HL-60 (cell line): Measurements from ENCODE around the gene ZNF423.

Experiments
- GABPA ChIP-seq: IDR thresholded peaks from 2 replicates; pipeline ENCODE4 v1.6.1; 2012; ENCODE audit warnings: low read depth
- POLR2AphosphoS5 ChIP-seq: IDR thresholded peaks from 2 replicates; pipeline ENCODE4 v1.6.1; 2012; ENCODE audit warnings: low read depth
- TF ChIP-seq, protein P1 (sequence below): IDR thresholded peaks from one replicate; pipeline ENCODE4 v1.5.1; 2011; ENCODE audit warnings: low read length, control low read depth, inconsistent platforms; ENCODE audit not compliant: insufficient read depth

DNA sequence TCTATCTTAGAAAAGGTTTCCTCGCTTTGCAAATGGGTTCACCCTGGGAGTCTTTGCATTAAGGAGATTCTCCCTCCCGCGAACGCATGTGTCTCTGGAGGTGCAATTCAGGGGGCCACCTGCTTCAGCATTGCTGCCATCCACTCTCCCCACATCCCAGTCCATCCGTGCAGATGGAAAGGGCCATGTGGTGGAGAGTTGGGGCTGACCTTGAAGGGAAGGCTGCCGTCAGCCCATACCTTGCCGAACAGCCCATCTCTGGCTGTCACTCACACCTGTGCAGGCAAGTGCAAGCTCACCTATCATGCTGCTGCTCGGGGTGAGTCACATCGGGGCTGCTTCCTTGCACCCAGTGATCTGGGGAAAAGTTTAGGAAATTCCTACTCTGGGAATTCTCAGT lies 106.1 kb downstream of the ZNF423 start:
- TF ChIP-seq POLR2AphosphoS5 (no peak), GABPA (no peak)
- TF ChIP-seq, protein P1, sequence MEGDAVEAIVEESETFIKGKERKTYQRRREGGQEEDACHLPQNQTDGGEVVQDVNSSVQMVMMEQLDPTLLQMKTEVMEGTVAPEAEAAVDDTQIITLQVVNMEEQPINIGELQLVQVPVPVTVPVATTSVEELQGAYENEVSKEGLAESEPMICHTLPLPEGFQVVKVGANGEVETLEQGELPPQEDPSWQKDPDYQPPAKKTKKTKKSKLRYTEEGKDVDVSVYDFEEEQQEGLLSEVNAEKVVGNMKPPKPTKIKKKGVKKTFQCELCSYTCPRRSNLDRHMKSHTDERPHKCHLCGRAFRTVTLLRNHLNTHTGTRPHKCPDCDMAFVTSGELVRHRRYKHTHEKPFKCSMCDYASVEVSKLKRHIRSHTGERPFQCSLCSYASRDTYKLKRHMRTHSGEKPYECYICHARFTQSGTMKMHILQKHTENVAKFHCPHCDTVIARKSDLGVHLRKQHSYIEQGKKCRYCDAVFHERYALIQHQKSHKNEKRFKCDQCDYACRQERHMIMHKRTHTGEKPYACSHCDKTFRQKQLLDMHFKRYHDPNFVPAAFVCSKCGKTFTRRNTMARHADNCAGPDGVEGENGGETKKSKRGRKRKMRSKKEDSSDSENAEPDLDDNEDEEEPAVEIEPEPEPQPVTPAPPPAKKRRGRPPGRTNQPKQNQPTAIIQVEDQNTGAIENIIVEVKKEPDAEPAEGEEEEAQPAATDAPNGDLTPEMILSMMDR: no peak
